ENCODE results near the gene RNU1-1.
A peak's percentile ranks its signal among the peaks of the same experiment; 100 is the strongest.
"Not testable (repeated sequence)": the region's sequence is repeated elsewhere in the genome, so short reads cannot be mapped to it uniquely, and the experiment has no call there.

Gene RNU1-1

GRCh38 chr1:16521288-16521583 lies 7.2 kb upstream of the RNU1-1 start:
- no peak for DNase-seq

DNA sequence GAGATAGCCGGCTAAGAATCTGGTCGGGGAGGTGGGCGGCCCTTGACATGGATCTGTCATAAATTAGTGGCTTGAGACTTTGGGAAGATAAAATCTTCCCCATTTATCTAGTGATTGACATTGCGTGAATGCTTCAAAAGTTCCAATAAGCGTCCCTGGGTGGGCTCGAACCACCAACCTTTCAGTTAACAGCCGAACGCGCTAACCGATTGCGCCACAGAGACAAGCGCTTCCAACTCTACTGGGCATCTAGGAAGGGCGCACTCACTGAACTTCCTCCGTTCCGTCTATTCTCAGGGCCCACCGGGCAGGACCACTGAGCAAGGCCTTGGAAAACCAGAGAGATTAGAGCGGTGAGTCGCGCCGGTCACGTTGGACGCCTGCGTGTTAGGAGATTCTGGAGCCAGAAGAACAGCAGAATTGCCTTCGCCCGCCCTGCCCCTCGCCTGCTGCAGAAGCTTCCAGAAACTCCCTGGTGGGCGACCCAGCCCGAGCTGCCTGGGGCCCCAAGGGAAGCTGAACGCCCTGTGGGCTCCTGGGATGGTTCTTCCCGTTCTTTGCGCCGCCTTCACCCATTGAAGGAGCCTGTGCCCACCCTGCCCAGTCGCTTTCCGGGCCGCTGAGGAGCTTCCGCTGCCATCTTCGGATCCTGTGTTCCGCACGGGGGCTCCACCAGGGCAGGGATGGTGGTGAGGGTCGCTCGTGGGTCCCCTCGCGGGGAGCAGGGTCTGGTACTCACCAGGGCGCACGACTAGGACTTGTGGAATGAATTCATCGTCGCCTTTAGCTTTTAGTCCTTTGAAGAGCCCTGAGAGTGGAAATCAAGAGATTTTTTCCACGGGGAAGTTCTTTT lies 6.6 kb upstream of the RNU1-1 start:
- DNase-seq, result not testable (repeated sequence)

- DNase-seq, result not testable (repeated sequence)
Measured at GRCh38 chr1:16519255-16519951, 5.3 kb upstream of the RNU1-1 start.

- not testable (repeated sequence) for DNase-seq
Measured at GRCh38 chr1:16518913-16519254, 4.8 kb upstream of the RNU1-1 start.

GRCh38 chr1:16516694-16517410 lies 2.8 kb upstream of the RNU1-1 start:
- not testable (repeated sequence) for DNase-seq

GRCh38 chr1:16513412-16514106 lies 526 bp downstream of the RNU1-1 start:
- DNase-seq, result peak; percentile 98

DNA sequence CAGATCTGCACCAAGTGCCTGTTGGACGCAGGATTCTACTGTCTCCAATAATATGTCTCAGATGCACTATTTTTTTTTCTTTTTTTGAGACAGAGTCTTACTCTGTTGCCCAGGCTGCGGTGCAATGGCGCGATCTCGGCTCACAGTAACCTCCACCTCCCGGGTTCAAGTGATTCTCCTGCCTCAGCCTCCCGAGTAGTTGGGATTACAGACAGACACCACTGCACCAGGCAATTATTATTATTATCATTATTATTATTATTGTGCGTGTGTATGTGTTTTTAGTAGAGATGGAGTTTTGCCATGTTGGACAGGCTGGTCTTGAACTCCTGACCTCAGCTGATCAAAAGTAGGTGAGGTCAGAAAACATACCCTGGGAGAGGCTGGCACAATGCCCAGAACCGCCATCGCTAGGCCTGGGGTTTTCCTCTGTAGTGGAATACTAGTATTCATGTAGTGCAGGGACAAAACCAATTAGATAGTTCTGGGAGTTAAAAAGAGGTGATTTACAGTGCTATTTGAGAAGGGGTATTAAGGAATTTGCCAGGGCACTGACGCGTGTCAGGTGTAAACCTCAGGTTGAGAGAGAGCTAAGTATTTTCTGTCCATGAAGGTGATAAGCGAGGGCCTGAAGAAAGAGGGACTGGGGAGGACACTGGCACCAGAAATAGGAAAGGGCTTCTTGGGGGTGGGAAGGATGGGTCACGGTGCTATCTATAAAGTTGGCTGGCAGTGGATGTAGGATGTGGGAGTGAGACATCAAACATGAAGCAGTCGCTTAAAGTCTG lies 1.3 kb downstream of the RNU1-1 start:
- peak; percentile 73 for DNase-seq

DNA sequence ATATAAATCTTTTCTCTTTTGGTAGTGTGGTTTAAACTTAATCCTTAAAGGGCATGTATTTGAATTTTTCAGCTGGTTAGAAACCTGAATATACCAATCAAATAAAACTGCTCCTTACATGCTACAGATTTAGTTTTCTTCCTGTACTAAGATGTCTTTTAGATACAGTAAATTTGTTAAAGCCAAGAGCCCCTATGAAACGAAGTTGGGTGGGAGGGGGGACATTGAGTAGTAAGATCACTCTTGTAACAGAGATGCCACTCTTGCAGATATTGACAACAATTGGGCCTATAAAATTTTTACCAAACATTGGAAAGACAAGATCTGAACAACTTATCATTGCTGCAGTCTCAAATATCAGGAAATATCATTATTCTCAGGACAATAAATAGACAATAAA lies 2.2 kb downstream of the RNU1-1 start:
- not testable (repeated sequence) for DNase-seq

GRCh38 chr1:16508861-16509445 lies 5.1 kb downstream of the RNU1-1 start:
- not testable (repeated sequence) for DNase-seq

DNA sequence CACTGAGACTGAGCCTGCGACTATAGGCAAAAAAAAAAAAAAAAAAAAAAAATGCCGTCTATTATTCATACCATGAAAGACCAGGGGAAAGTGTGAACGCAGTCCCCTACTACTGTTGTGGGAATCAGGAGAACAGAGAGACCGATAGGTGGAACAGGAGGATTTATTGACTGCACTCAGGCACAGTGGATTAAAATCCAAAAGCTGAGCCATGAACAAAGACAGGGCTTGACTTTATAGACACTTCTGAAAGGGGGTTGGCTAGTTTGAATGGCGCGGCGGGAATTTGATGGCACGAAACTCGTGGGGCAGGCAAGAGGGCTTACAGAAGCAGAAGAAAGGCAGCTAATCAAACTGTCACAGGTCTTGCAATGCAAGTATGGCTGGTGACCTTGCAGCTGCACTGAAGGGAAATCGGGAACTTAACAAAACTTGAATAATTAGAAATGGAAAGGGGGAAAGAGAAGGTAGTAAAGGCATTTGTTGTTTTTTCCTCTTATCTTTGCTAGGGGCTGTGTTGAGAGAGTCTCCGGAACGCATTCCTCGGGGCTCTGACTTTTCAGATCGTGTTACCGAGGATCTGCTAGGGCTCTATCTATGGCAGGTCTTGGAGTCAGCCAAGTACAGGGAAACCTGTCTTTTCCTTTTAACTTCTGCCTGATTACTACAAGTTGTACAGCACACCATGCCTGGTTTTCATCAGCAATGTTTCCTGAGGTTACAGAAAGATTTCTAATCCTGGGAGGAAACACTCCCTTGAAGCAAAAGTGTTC lies 7.5 kb downstream of the RNU1-1 start:
- DNase-seq, result not testable (repeated sequence)

- not testable (repeated sequence) for DNase-seq
Measured at GRCh38 chr1:16505870-16506269, 8.2 kb downstream of the RNU1-1 start.

DNA sequence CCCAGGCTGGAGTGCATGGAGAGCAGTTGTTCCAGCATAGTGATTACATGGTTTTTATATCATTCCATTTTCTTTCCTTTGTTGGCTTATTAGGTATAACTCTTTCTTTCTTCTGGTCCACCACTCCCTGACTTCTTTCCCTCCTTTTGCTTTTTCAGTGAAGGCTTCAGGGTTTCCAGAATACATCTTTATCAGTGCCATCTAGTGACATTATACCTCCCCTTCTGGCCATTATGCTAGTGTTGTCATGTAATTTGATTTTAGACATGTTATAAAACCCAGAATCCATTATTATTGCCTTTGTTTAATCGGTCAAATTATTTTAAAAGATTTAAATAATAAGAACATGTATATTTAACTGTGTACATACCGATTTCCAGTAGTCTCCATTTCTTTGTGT lies 10.6 kb downstream of the RNU1-1 start:
- no peak for DNase-seq

DNA sequence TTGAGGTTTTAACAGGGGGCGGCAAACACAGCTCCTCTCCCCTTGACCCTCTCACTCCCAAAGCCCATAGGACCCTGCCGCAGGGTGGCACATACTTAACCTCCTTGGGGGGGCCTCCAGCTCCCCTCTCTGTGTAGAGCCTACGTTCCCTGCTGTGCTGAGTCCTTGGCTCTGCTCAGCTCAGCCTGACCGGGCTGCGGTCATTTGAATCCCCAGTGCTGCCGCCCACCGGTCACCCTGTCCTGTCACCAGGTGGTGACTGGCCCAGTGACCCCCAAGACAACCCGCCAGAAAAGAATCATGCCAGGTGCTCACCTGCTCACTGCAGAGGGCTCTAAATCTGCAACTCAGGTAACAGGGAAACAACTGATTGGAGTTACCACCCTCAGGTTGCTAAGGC lies 12.6 kb downstream of the RNU1-1 start:
- DNase-seq, result not testable (repeated sequence)

- DNase-seq, result not testable (repeated sequence)
Measured at GRCh38 chr1:16500975-16501374, 13.1 kb downstream of the RNU1-1 start.

DNA sequence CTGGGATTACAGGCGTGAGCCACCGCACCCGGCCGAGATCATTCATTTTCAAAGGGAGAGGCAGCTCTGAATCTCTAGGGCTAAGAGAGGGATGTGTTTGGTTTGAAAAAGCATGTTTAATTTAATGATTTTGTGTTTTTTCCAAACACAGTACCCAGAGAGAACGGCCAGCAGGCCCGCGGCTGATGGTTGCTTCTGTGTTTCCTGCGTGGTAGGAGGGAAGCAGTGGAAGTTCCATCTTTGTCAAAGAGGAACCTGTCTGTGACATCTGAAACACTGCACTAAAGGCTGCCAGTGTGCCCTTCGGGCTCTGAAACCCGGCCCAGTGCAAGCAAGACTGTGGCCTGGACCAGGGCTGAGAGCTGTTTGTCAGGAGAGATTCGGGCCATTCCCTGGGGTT lies 13.6 kb downstream of the RNU1-1 start:
- not testable (repeated sequence) for DNase-seq

GRCh38 chr1:16498573-16499413 lies 15.3 kb downstream of the RNU1-1 start:
- DNase-seq, result peak; percentile 88

- not testable (repeated sequence) for DNase-seq
Measured at GRCh38 chr1:16498047-16498446, 16.0 kb downstream of the RNU1-1 start.

DNA sequence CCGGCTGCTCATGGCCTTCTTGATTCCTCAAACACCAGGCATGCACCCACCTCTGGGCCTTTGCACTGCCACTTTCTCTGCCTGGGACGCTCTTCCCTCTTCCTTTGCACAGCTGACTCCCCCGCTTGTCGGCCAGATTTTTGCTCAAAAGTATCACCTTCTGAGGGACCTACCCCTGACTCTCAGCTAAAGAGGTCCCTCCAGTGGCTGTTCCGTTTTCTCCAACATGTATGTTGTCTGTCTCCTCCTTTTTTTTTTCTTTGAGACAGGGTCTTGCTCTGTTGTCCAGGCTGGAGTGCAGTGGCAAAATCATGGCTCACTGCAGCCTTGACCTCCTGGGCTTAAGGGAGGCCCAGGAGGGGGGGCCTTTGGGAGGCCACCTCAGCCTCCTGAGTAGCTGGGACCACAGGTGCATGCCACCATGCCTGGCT lies 16.6 kb downstream of the RNU1-1 start:
- not testable (repeated sequence) for DNase-seq

DNA sequence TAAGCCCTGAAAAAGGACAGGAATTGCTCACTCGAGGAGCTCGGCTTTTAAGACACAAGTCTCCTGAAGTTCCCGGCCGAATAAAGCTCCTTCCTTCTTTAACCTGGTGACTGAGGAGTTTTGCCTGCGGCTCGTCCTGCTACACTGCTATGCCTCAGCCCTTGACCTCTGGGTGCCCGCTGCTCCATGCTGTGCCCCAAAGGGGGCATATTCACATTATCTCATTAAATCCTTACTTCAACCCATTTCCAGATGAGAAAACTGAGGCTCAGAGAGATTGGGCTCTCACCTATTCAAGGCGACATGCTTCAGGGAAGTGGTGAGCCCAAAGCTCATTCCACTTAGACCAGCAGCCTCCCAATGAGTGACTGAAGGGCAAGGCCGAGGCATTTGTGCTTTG lies 20.4 kb downstream of the RNU1-1 start:
- not testable (repeated sequence) for DNase-seq

DNA sequence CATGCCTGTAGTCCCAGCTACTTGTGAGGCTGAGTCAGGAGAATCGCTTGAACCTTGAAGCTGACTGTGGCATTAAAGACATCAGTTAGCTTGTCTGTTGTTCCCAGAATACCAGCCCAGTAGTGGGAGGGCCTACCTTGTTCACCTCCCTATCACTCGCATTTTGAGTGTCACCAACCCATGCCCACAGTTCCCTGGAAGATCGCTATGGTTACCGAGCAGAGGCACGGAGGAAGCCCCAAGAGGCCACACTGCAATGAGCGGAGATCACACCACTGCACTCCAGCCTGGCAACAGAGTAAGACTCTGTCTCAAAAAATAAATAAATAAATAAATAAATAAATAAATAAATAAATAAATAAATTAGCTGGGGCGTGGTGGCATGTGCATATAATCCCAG lies 21.1 kb downstream of the RNU1-1 start:
- not testable (repeated sequence) for DNase-seq

All from NCI-H526 treated with DMSO at 0.1 percent for 48 hours (cell line).